K562 (cell line): ENCODE data around the gene FAM53B. TPM values are rescaled to one million over a fixed set of nuclear protein-coding genes. Genes with fewer than 3 reads are reported as not detected.

Source experiments
- ATAC-seq: fragments of 200-7000 bp; cut with Tn5 transposase; 3 replicates; pipeline ENCODE4 v1.9.1; 2020; ENCODE audit warnings: moderate library complexity
- BruUV-seq: library from RNA; stranded (reverse); fragments of 400-500 nt; replicated peaks from 2 replicates; lab custom pipeline; 2021; lab: Mats Ljungman, UMichigan
- CTCF ChIA-PET: fragments of 300-600 bp; formaldehyde crosslinking; extraction: SDS; loops from one replicate; lab custom pipeline; 2021; ENCODE audit warnings: low intra/inter-chr PET ratio; lab: Yijun Ruan, JAX
- POLR2A ChIA-PET: fragments of 300-600, 350-650 bp; sonication (Branson Sonifier 250); formaldehyde crosslinking; extraction: SDS; loops from one replicate; lab custom pipeline; 2021; ENCODE audit warnings: antibody characterized with exemption, inconsistent platforms; lab: Yijun Ruan, JAX
- DNase-seq, 4 experiments: peaks; one replicate each; pipeline versions ENCODE4 v3.0.0 to v3.0.0-alpha.2; 2011 to 2018; ENCODE audit warnings: low spot score in 3 of 4, mixed read lengths in 3 of 4; ENCODE audit errors: extremely low read depth in 1 of 4
- FAIRE-seq: peaks from 2 replicates; lab custom pipeline; 2011; peaks lifted over from hg19 to GRCh38; lab: Jason Lieb, UNC
- H2AFZ ChIP-seq: 2 replicates; pipeline ENCODE4 v1.6.0; 2011; ENCODE audit warnings: low read depth, low read length, control low read depth, inconsistent platforms
- H3K27ac ChIP-seq: fragments of 200-600 bp; 3 replicates; pipeline ENCODE4 v1.8.0; 2011; ENCODE audit warnings: low read depth, mild to moderate bottlenecking, control low read depth, inconsistent platforms, low read length, moderate library complexity, mixed read lengths; ENCODE audit errors: extremely low read depth
- H3K27me3 ChIP-seq, 2 experiments: fragments of 300-600 bp in 1 of 2; 2 replicates in 1 of 2; 3 replicates in 1 of 2; pipeline versions ENCODE4 v1.6.0 to v1.8.0; 2011; ENCODE audit warnings: inconsistent platforms in 2 of 2, low read length in 2 of 2, mild to moderate bottlenecking in 1 of 2, mixed read lengths in 1 of 2, moderate library complexity in 1 of 2; ENCODE audit not compliant: control insufficient read depth in 2 of 2, insufficient read depth in 2 of 2
- H3K36me3 ChIP-seq: fragments of 300-600 bp; 3 replicates; pipeline ENCODE4 v1.8.0; 2011; ENCODE audit warnings: mild to moderate bottlenecking, low read length, inconsistent platforms; ENCODE audit not compliant: control insufficient read depth, insufficient read depth
- H3K4me1 ChIP-seq, 2 experiments: fragments of 200-600 bp in 1 of 2; replicated peaks in 1 of 2; 2 replicates in 1 of 2; 3 replicates in 1 of 2; pipeline versions ENCODE4 v1.5.1 to v1.8.0; 2011; ENCODE audit warnings: inconsistent platforms in 2 of 2, low read length in 2 of 2, mild to moderate bottlenecking in 1 of 2, mixed read lengths in 1 of 2, moderate library complexity in 1 of 2; ENCODE audit not compliant: control insufficient read depth in 2 of 2, insufficient read depth in 2 of 2
- H3K4me2 ChIP-seq: 2 replicates; pipeline ENCODE4 v1.6.1; 2011; ENCODE audit warnings: low read length, control low read depth, inconsistent platforms, mixed read lengths; ENCODE audit not compliant: insufficient read depth
- H3K4me3 ChIP-seq: fragments of 200-600 bp; sonication (generic), shearing (Covaris generic); 2 replicates; pipeline ENCODE4 v1.5.1; 2016; ENCODE audit warnings: control low read depth, inconsistent platforms
- H3K79me2 ChIP-seq: fragments of 200-600 bp; 3 replicates; pipeline ENCODE4 v1.8.0; 2011; ENCODE audit warnings: low read length, inconsistent platforms; ENCODE audit not compliant: control insufficient read depth, insufficient read depth
- H3K9ac ChIP-seq, 2 experiments: 2 replicates each; pipeline versions ENCODE4 v1.6.0 to v1.6.1; 2011; ENCODE audit warnings: low read depth in 2 of 2, low read length in 2 of 2, control low read depth in 1 of 2, inconsistent platforms in 1 of 2, mild to moderate bottlenecking in 1 of 2, mixed read lengths in 1 of 2; ENCODE audit not compliant: insufficient read depth in 1 of 2
- H3K9me1 ChIP-seq: one replicate; pipeline ENCODE4 v1.6.0; 2011; ENCODE audit warnings: inconsistent platforms, mild to moderate bottlenecking, low read length, moderate library complexity; ENCODE audit not compliant: control insufficient read depth, insufficient read depth
- H3K9me3 ChIP-seq: replicated peaks from 2 replicates; pipeline ENCODE4 v1.5.1; 2011; ENCODE audit warnings: low read depth, low read length, inconsistent platforms; ENCODE audit not compliant: control insufficient read depth, insufficient read depth
- H4K20me1 ChIP-seq: replicated peaks from 2 replicates; pipeline ENCODE4 v1.6.1; 2011; ENCODE audit warnings: low read length, inconsistent platforms, mixed read lengths; ENCODE audit not compliant: control insufficient read depth, insufficient read depth
- CBFA2T2 ChIP-seq: fragments of 450-650 bp; conservative IDR thresholded peaks from 2 replicates; pipeline ENCODE4 v1.6.1; 2017; ENCODE audit warnings: mild to moderate bottlenecking
- CBFA2T3 ChIP-seq: fragments of 450-650 bp; IDR thresholded peaks from 2 replicates; pipeline ENCODE4 v1.6.1; 2017
- CCNT2 ChIP-seq: IDR thresholded peaks from 2 replicates; pipeline ENCODE4 v1.6.1; 2011; ENCODE audit warnings: borderline replicate concordance, low read depth, mild to moderate bottlenecking, moderate library complexity, mixed read lengths, low read length; ENCODE audit not compliant: insufficient read length; ENCODE audit errors: extremely low read depth
- CEBPB ChIP-seq: fragments of 450-650 bp; IDR thresholded peaks from 2 replicates; pipeline ENCODE4 v1.6.1; 2016; ENCODE audit warnings: missing genetic modification characterization, missing compliant biosample characterization
- ESRRA ChIP-seq: fragments of 450-650 bp; IDR thresholded peaks from 2 replicates; pipeline ENCODE4 v1.6.1; 2014; ENCODE audit warnings: low read depth, mild to moderate bottlenecking, moderate library complexity, borderline replicate concordance
- FOXA3 ChIP-seq, 2 experiments: fragments of 450-650 bp in 1 of 2; sonication (generic) in 1 of 2; formaldehyde crosslinking; IDR thresholded peaks in 1 of 2; conservative IDR thresholded peaks in 1 of 2; 2 replicates each; pipeline versions ENCODE4 v1.4.0 to v1.8.0; 2020 to 2022; ENCODE audit warnings: mild to moderate bottlenecking in 2 of 2, missing genetic modification reagents in 1 of 2
- KDM1A ChIP-seq, 2 experiments: fragments of 450-650 bp; IDR thresholded peaks; 2 replicates each; pipeline ENCODE4 v1.6.1; 2016; ENCODE audit warnings: mild to moderate bottlenecking in 2 of 2
- KLF16 ChIP-seq: IDR thresholded peaks from 2 replicates; pipeline ENCODE4 v1.6.1; 2016; ENCODE audit warnings: antibody characterized with exemption
- POLR2AphosphoS2 ChIP-seq: IDR thresholded peaks from 2 replicates; pipeline ENCODE4 v1.6.1; 2012; ENCODE audit warnings: low read length, improper control_type of control experiment
- TAL1 ChIP-seq: fragments of 450-650 bp; IDR thresholded peaks from 2 replicates; pipeline ENCODE4 v1.6.1; 2016; ENCODE audit warnings: mild to moderate bottlenecking
- TBL1XR1 ChIP-seq, 2 experiments: IDR thresholded peaks; 2 replicates each; pipeline ENCODE4 v1.6.1; 2012; ENCODE audit warnings: improper control_type of control experiment in 2 of 2, low read length in 2 of 2, mild to moderate bottlenecking in 1 of 2
- TCF3 ChIP-seq: sonication (generic); formaldehyde crosslinking; IDR thresholded peaks from 2 replicates; pipeline ENCODE4 v1.4.0; 2020; ENCODE audit warnings: mild to moderate bottlenecking, missing genetic modification reagents
- TEAD4 ChIP-seq, 2 experiments: sonication (generic) in 1 of 2; formaldehyde crosslinking in 1 of 2; IDR thresholded peaks; 2 replicates each; pipeline versions ENCODE4 v1.6.1 to v1.8.0; 2012 to 2022; ENCODE audit warnings: borderline replicate concordance in 1 of 2, inconsistent platforms in 1 of 2, low read length in 1 of 2, mild to moderate bottlenecking in 1 of 2, missing genetic modification reagents in 1 of 2
- WGBS: fragments of 100-300 bp; shearing (Covaris generic); methylation state at CpG from one replicate; pipeline ENCODE4 v1.1.6; 2016; ENCODE audit warnings: low coverage, mixed read lengths; ENCODE audit not compliant: insufficient coverage; ENCODE audit errors: missing lambda C conversion rate; 5-methylcytosine and 5-hydroxymethylcytosine counted together
- in situ Hi-C: fragments of 300-500 bp; cut with MboI; formaldehyde crosslinking; loops from 4 replicates; pipeline ENCODE4 v1.15.0; 2018; ENCODE audit warnings: inconsistent platforms, mixed read lengths
- intact Hi-C: fragments of 100-400 bp; cut with micrococcal nuclease; formaldehyde crosslinking; loops from 2 replicates; pipeline ENCODE4 v1.14.2; 2022
- polyA plus RNA-seq, 8 experiments: library from polyadenylated mRNA; depleted of rRNA in 4 of 8; stranded (reverse) in 5 of 8; unstranded in 3 of 8; fragments of >200 nt; fragmentation: Nextera tagmentation in 2 of 8; fragmentation: Illumina TruSeq in 1 of 8; extraction: Ambion mirVana in 2 of 8; extraction: Trizol in 1 of 8; gene quantifications; 2 replicates each; pipeline versions ENCODE4 v1.2.1 to v1.2.3, GENCODE V29; 2011 to 2014; ENCODE audit warnings: inconsistent platforms in 1 of 8, missing spikeins in 1 of 8
- total RNA-seq, 7 experiments: library from RNA; depleted of rRNA in 6 of 7; stranded (reverse); fragments of >200 nt in 6 of 7; fragmentation: Illumina TruSeq in 2 of 7; extraction: Trizol in 2 of 7; gene quantifications; 2 replicates each; pipeline versions ENCODE4 v1.2.1 to v1.2.3, GENCODE V29; 2011 to 2021; ENCODE audit warnings: low replicate concordance in 1 of 7
- TF ChIP-seq, protein P1 (sequence below), 2 experiments: fragments of 450-650 bp; IDR thresholded peaks; 2 replicates each; pipeline ENCODE4 v1.6.1; 2016

The FAM53B gene
- total and polyA plus RNA-seq, 9 of the 15 experiments (the other 6 are each of a cell fraction or from before 2014, with no cell fraction given), result 0.03 to 16.5 (median 5.0) TPM

DNA sequence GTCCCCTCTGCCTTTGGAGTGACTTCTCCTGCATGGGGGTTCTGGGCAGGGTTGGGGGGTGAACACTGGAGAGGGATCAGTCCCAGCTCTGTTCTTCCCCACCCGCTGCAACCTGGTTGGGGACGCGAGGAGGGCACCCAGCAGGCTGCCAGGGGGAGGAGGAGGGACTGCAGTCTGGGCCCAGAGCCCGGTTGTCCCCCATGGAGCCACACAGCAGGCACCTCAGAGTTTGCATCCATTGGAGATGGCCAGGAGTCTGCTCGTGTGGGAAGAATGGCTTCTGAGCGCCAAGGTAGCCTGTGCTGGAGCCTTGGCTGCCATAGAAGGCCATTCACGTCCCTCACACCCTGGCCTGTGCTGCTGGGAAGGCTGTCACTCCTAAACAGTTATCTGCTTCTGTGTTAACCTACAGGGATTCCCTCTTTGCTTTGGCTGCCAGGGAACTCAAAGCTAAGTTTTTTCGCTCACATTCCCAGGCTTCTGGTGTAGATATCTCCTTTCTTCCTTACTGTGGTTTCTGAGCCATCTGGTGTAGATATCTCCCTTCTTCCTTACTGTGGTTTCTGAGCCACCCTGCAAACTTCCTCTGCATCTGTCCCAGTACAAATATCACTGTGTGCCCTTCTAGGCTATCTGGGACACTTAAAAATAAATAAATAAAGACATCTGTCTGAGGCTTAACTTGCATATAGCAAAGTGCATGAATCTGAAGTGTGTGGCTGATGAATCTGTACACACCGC is 148.9 kb downstream of the FAM53B start:
- no peak overlapping the region for H3K27ac ChIP-seq
- in situ Hi-C loops, result no loop called here
- no TSS peak for BruUV-seq

More for the DNA sequence above, 148.9 kb downstream of the FAM53B start:
- no peak for TF ChIP-seq TBL1XR1 (IDR thresholded peaks at IDR 0.05; ENCODE audit: low read length in 2 of 2)
- peak; percentile 21; the same call in 1 of the 2 replicates for TF ChIP-seq ESRRA
- no peak for TF ChIP-seq CEBPB (tag)
- TF ChIP-seq POLR2AphosphoS2, result no peak
- TF ChIP-seq KDM1A (IDR thresholded peaks at IDR 0.05), result peak in 1 of 2 experiments; percentile 12; a peak in 1 of 4 replicates
- peak; percentile 60 for TF ChIP-seq KLF16
- peak; percentile 57 for TF ChIP-seq TAL1
- TF ChIP-seq TEAD4 (IDR thresholded peaks at IDR 0.05; ENCODE audit: low read length), result peak; percentile 80
- TF ChIP-seq TEAD4 (CRISPR knock-in tag; IDR thresholded peaks at IDR 0.05; ENCODE audit: borderline replicate concordance), result no peak
- TF ChIP-seq CBFA2T2, result peak; percentile 67
- no peak for TF ChIP-seq CCNT2
- peak in 1 of 2 experiments; percentile 41; a peak in 1 of 4 replicates for TF ChIP-seq FOXA3 (CRISPR knock-in tag; conservative IDR thresholded peaks at IDR 0.05 in 1 of 2, IDR thresholded peaks at IDR 0.05 in 1 of 2)
- peak; percentile 76 for TF ChIP-seq CBFA2T3
- TF ChIP-seq TCF3 (CRISPR knock-in tag), result peak; percentile 77
- TF ChIP-seq, protein P1, sequence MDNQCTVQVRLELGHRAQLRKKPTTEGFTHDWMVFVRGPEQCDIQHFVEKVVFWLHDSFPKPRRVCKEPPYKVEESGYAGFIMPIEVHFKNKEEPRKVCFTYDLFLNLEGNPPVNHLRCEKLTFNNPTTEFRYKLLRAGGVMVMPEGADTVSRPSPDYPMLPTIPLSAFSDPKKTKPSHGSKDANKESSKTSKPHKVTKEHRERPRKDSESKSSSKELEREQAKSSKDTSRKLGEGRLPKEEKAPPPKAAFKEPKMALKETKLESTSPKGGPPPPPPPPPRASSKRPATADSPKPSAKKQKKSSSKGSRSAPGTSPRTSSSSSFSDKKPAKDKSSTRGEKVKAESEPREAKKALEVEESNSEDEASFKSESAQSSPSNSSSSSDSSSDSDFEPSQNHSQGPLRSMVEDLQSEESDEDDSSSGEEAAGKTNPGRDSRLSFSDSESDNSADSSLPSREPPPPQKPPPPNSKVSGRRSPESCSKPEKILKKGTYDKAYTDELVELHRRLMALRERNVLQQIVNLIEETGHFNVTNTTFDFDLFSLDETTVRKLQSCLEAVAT (IDR thresholded peaks at IDR 0.05), result 0 out of 4 replicates have a peak, but pooled peaks of 1 of the 2 experiments have one; percentile 54
- TF ChIP-seq, all 486 proteins: peak for 10
- H3K4me1 ChIP-seq, result peaks cover 6 to 33% of the 10 kb centered on the region in 2 experiments; a peak in 4 of 5 replicates
- no peaks in the 10 kb centered on the region for H3K36me3 ChIP-seq
- 0 out of 4 replicates have a peak overlapping the region, but pooled peaks of 1 of the 2 experiments have one; percentile 28 for H3K9ac ChIP-seq
- no peaks in the 10 kb centered on the region for H3K79me2 ChIP-seq
- H3K9me1 ChIP-seq, result no peaks in the 10 kb centered on the region
- ChIA-PET CTCF (no interaction called here), POLR2A (interaction anchor here (1.0 kb wide), 1 partner anchor 50 kb away, joined by 4 read pairs; no protein-coding TSS in a partner anchor)
- no peak overlapping the region for H3K4me2 ChIP-seq
- no peak overlapping the region for H3K4me3 ChIP-seq
- peaks cover 17% of the 10 kb centered on the region for H4K20me1 ChIP-seq
- H3K9me3 ChIP-seq, result no peaks in the 10 kb centered on the region
- no peak overlapping the region for H2AFZ ChIP-seq
- no peak for FAIRE-seq
- ATAC-seq, result peak; percentile 19; the same call in 1 of the 3 replicates
- WGBS, result 13% methylated on average over 8 of the region's 9 CpGs
- intact Hi-C loops, result no loop called here
- peaks cover 0 to 13% of the 10 kb centered on the region in 2 experiments; a peak in 3 of 5 replicates for H3K27me3 ChIP-seq
- peak in 1 of 4 experiments; percentile 21 for DNase-seq
